SJSA1 (cell line): ENCODE data around the gene LUC7L3. TPM values are rescaled to one million over a fixed set of nuclear protein-coding genes. Genes with fewer than 3 reads are reported as not detected.
"Not testable (repeated sequence)": the region's sequence is repeated elsewhere in the genome, so short reads cannot be mapped to it uniquely, and the experiment has no call there.

Experiments
- DNase-seq, 2 experiments: peaks; one replicate each; pipeline ENCODE4 v3.0.0-alpha.2; 2015 to 2020; ENCODE audit warnings: low spot score in 2 of 2, low read depth in 1 of 2
- H3K27ac ChIP-seq: fragments of 250-450 bp; sonication (Bioruptor Pico); 2 replicates; pipeline ENCODE4 v1.5.1; 2020; ENCODE audit warnings: mild to moderate bottlenecking, moderate library complexity
- H3K27me3 ChIP-seq: fragments of 250-450 bp; sonication (Bioruptor Pico); replicated peaks from 2 replicates; pipeline ENCODE4 v1.5.1; 2020; ENCODE audit warnings: mild to moderate bottlenecking, moderate library complexity
- H3K36me3 ChIP-seq: fragments of 250-450 bp; sonication (Bioruptor Pico); 2 replicates; pipeline ENCODE4 v1.5.1; 2020; ENCODE audit warnings: mild to moderate bottlenecking
- H3K4me1 ChIP-seq: fragments of 250-450 bp; sonication (Bioruptor Pico); replicated peaks from 2 replicates; pipeline ENCODE4 v1.6.1; 2021; ENCODE audit warnings: mild to moderate bottlenecking
- H3K4me3 ChIP-seq: fragments of 250-450 bp; sonication (Bioruptor Pico); 2 replicates; pipeline ENCODE4 v1.5.1; 2020; ENCODE audit warnings: mild to moderate bottlenecking
- H3K9me3 ChIP-seq: fragments of 250-450 bp; sonication (Bioruptor Pico); replicated peaks from 2 replicates; pipeline ENCODE4 v1.5.1; 2020; ENCODE audit warnings: mild to moderate bottlenecking
- total RNA-seq: library from RNA; depleted of rRNA; stranded (reverse); fragments of >200 nt; shearing (Covaris generic); gene quantifications from 2 replicates; pipeline ENCODE4 v1.2.3, GENCODE V29; 2014; rRNA removed

Gene LUC7L3, protein sequence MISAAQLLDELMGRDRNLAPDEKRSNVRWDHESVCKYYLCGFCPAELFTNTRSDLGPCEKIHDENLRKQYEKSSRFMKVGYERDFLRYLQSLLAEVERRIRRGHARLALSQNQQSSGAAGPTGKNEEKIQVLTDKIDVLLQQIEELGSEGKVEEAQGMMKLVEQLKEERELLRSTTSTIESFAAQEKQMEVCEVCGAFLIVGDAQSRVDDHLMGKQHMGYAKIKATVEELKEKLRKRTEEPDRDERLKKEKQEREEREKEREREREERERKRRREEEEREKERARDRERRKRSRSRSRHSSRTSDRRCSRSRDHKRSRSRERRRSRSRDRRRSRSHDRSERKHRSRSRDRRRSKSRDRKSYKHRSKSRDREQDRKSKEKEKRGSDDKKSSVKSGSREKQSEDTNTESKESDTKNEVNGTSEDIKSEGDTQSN
- total RNA-seq: 46.4 and 49.6 TPM in 2 replicates

DNA sequence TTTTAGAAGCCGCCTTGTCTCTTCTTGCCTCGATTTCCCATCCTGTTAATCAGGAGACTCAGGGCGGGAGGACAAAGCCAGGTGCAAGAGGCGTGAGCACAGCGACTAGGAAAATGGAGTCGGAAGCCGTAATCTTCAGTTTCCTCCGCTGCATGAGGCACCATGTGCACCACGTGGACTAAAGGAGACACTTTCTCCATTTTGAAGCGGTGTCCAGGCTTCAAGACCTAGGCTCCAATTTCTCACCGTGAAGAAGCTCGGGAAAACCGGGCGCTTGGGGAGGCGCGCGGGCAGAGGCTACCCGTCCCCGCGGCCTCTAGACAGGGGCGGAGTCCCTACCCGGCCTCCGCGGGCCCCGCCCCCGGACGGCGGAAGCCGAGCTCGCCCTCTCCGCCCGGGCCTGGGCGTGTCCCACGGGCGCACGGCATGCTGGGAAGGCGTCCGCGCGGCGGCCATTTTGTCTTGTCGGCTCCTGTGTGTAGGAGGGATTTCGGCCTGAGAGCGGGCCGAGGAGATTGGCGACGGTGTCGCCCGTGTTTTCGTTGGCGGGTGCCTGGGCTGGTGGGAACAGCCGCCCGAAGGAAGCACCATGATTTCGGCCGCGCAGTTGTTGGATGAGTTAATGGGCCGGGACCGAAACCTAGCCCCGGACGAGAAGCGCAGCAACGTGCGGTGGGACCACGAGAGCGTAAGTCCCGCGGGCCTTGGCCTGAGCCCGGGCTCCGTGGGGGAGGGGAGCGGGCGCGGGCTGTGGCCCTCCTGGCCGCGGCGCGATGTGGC is at the start of gene LUC7L3:
TSS of gene LUC7L3 (plus strand) at position 460 of the 780 bp plus-strand sequence. CDS start at position 590, 130 bp downstream.
- peak within 1 kb of the TSS; percentile 95 for H3K27ac ChIP-seq
- no peaks in the 10 kb centered on the region for H3K27me3 ChIP-seq
- peaks cover 23% of the 10 kb centered on the region for H3K4me1 ChIP-seq
- DNase-seq: peak; percentile 96 to 99
- peaks cover 24% of the 10 kb centered on the region for H3K36me3 ChIP-seq
- peak within 1 kb of the TSS; percentile 89 for H3K4me3 ChIP-seq
- no peaks in the 10 kb centered on the region for H3K9me3 ChIP-seq

DNA sequence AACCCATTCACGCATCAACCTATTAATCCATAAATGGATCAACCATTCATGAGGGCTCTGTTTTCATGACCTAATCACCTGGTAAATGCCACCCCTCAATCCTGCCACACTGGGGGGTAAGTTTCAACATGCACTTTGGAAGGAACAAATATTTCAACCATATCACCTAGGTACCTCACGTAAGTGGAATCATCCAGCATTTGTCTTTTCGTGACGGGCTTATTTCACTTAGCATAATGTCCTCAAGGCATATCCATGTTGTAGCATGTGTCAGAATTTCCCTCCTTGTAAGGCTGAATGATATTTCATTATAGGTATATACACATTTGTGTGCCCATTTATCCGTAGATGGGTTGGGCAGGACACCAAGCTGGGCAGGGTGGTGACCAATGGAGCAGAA is 47.3 kb upstream of the LUC7L3 start:
- H3K36me3 ChIP-seq: no peaks in the 10 kb centered on the region
- H3K9me3 ChIP-seq: no peaks in the 10 kb centered on the region
- peaks cover 17% of the 10 kb centered on the region for H3K4me1 ChIP-seq
- no peak overlapping the region for H3K27ac ChIP-seq
- no peak overlapping the region for H3K4me3 ChIP-seq
- H3K27me3 ChIP-seq: no peaks in the 10 kb centered on the region
- DNase-seq: no peak

DNA sequence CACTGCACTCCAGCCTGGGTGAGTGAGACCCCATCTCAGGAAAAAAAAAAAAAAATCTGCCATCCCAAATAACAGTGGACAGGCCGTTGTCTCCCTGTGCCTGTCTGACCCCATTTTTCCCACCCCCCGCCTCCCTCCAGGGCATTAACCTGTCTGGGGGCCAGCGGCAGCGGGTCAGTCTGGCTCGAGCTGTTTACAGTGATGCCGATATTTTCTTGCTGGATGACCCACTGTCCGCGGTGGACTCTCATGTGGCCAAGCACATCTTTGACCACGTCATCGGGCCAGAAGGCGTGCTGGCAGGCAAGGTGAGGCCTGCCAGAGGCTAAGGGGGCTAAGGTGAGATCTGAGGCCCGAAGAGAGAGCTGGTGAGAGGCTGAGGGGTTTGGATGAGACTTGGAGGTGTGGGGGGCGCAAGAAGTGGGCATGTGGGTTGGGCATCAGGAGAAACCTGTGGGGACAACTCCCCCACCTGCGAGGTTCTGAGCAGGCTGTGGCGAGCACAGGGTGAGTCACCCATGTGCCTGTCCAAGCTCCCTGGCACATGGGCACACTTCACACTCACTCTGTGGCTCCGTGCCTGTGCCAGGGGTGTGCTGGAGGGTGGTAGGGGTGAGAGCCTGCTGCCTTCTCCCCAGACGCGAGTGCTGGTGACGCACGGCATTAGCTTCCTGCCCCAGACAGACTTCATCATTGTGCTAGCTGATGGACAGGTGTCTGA is 46.4 kb upstream of the LUC7L3 start:
- Histone ChIP-seq H3K4me3 (no peak overlapping the region), H3K4me1 (peaks cover 10% of the 10 kb centered on the region)

DNA sequence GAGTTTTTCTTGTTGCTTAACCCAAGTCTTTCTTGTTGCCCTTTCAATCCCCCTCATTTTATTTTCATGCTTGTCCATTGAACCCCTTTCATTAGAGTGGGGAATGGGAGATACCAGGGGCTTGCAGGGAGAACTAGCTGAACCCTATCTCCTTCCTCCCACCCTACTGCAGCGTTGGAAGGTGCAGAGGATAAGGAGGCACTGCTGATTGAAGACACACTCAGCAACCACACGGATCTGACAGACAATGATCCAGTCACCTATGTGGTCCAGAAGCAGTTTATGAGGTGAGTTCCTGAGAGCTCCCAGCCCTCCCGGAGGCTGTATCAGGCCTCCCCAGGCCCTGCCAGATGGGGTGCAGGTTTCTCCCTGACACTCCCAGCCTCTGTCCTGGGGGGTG is 44.2 kb upstream of the LUC7L3 start:
- H3K36me3 ChIP-seq: no peaks in the 10 kb centered on the region
- H3K9me3 ChIP-seq: no peaks in the 10 kb centered on the region
- H3K4me1 ChIP-seq: no peaks in the 10 kb centered on the region
- no peak overlapping the region for H3K4me3 ChIP-seq
- H3K27me3 ChIP-seq: no peaks in the 10 kb centered on the region
- no peak overlapping the region for H3K27ac ChIP-seq
- DNase-seq: no peak

More for the DNA sequence above, 46.4 kb upstream of the LUC7L3 start:
- no peaks in the 10 kb centered on the region for H3K27me3 ChIP-seq
- no peak overlapping the region for H3K27ac ChIP-seq
- no peaks in the 10 kb centered on the region for H3K36me3 ChIP-seq
- DNase-seq: no peak
- H3K9me3 ChIP-seq: no peaks in the 10 kb centered on the region

DNA sequence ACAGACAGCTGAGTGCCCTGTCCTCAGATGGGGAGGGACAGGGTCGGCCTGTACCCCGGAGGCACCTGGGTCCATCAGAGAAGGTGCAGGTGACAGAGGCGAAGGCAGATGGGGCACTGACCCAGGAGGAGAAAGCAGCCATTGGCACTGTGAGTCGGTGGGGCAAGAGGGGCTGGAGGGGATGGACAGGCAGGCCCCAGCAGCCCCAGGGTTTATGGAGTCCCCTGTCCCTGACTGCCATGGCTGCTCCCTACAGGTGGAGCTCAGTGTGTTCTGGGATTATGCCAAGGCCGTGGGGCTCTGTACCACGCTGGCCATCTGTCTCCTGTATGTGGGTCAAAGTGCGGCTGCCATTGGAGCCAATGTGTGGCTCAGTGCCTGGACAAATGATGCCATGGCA is 43.8 kb upstream of the LUC7L3 start:
- H3K4me1 ChIP-seq: peaks cover 2% of the 10 kb centered on the region; the same call in 1 of the 2 replicates
- no peaks in the 10 kb centered on the region for H3K27me3 ChIP-seq
- DNase-seq: no peak
- H3K36me3 ChIP-seq: no peaks in the 10 kb centered on the region
- H3K4me3 ChIP-seq: no peak overlapping the region
- H3K9me3 ChIP-seq: no peaks in the 10 kb centered on the region
- no peak overlapping the region for H3K27ac ChIP-seq

DNA sequence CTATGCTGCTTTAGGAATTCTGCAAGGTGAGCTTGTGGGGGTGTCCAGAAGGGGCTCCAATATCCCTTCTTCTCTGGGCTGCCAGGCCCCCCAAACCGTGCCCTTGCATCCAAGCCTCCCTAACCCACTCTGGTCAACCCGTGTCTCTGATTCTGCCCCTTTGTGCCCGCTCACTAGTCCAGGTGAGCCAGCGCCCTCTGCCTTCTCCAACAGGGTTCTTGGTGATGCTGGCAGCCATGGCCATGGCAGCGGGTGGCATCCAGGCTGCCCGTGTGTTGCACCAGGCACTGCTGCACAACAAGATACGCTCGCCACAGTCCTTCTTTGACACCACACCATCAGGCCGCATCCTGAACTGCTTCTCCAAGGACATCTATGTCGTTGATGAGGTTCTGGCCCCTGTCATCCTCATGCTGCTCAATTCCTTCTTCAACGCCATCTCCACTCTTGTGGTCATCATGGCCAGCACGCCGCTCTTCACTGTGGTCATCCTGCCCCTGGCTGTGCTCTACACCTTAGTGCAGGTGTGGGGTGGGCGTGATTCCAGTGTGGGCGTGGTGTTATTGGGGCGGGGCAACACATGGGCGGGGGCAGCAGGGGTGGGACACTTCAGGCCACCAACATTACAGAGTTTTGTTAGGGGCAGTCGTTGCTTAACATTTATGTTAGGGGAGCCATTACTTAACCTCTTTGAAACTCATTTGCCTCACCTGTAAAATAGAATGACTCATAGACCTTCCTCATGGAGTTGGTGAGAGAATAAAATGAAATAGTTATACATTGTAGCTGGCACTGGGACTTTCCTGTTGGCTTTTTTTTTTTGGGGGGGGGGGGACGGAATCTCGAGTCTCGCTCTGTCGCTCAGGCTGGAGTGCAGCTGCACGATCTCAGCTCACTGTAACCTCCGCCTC is 43.1 kb upstream of the LUC7L3 start:
- peaks cover 8% of the 10 kb centered on the region for H3K4me1 ChIP-seq
- DNase-seq: no peak
- H3K36me3 ChIP-seq: no peaks in the 10 kb centered on the region
- H3K9me3 ChIP-seq: no peaks in the 10 kb centered on the region
- H3K27ac ChIP-seq: no peak overlapping the region
- H3K27me3 ChIP-seq: no peaks in the 10 kb centered on the region
- no peak overlapping the region for H3K4me3 ChIP-seq

DNA sequence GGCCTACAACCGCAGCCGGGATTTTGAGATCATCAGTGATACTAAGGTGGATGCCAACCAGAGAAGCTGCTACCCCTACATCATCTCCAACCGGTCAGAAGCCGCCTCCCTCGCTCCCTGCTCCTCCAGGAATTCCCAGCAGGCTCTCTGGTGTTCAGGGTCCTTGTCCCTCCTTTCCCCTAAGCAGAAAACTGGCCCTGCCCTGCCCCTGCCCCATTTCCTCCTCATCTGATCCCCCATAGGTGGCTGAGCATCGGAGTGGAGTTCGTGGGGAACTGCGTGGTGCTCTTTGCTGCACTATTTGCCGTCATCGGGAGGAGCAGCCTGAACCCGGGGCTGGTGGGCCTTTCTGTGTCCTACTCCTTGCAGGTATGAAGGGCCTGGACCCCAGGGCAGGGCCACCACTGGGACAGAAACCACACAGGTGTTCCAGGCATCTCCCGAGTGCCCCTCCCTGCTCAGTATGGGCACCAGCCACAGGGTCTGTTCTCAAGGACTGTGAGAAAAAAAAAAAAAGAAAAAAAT is 41.5 kb upstream of the LUC7L3 start:
- Histone ChIP-seq H3K4me1 (peaks cover 11% of the 10 kb centered on the region), H3K4me3 (no peak overlapping the region), H3K27me3 (no peaks in the 10 kb centered on the region), H3K36me3 (no peaks in the 10 kb centered on the region), H3K27ac (no peak overlapping the region), H3K9me3 (no peaks in the 10 kb centered on the region)
- peak in 1 of 2 experiments; percentile 43 for DNase-seq

DNA sequence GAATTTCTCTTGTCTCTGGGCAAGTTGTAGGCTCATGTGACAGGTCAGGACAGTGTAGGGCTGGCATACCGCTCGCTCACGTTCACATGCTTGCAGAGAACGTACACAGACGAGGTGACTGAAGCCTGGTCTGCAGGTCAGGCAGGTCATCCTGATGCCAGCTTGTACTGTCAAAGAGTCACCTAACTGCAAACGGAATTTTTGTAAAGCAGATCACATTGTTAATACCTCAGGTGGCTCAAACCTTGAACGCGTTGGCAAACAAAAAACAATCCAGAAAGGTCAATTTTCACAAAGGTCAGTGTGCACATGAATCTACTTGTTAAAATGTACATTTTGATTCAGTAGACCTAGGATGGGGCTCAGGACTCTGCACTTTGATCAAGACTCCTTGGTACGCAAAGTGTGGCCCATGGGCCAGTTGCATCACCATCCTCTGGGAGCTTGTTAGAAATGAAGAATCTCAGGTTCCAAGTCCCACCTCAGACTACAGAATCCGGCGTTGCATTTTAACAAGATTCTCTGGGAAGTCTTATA is 40.3 kb upstream of the LUC7L3 start:
- Histone ChIP-seq H3K27ac (no peak overlapping the region), H3K4me1 (peaks cover 11% of the 10 kb centered on the region), H3K36me3 (no peaks in the 10 kb centered on the region), H3K27me3 (no peaks in the 10 kb centered on the region), H3K4me3 (no peak overlapping the region), H3K9me3 (no peaks in the 10 kb centered on the region)
- no peak for DNase-seq

DNA sequence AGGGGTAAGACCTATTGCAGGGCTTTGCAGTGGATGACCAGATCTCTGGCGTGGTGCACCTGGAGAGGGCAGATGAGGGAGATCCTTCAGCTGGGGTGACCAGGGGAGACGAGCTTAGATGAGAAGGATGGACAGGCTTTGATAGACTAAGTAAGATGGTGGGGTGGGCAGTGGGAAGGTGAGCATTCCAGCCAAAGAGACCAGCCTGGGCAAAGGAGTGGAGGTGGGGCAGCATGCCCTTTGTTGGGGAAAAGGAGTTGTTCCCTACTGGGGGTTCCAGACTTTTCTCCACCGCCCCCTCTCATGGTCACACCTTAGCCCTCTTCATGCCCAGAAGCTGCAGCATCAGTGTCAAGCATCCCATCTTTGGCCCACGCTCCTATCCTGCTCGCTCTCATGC is 39.3 kb upstream of the LUC7L3 start:
- H3K4me3 ChIP-seq: no peak overlapping the region
- no peak for DNase-seq
- H3K9me3 ChIP-seq: no peaks in the 10 kb centered on the region
- no peaks in the 10 kb centered on the region for H3K36me3 ChIP-seq
- H3K27me3 ChIP-seq: no peaks in the 10 kb centered on the region
- H3K27ac ChIP-seq: no peak overlapping the region
- H3K4me1 ChIP-seq: peaks cover 11% of the 10 kb centered on the region

DNA sequence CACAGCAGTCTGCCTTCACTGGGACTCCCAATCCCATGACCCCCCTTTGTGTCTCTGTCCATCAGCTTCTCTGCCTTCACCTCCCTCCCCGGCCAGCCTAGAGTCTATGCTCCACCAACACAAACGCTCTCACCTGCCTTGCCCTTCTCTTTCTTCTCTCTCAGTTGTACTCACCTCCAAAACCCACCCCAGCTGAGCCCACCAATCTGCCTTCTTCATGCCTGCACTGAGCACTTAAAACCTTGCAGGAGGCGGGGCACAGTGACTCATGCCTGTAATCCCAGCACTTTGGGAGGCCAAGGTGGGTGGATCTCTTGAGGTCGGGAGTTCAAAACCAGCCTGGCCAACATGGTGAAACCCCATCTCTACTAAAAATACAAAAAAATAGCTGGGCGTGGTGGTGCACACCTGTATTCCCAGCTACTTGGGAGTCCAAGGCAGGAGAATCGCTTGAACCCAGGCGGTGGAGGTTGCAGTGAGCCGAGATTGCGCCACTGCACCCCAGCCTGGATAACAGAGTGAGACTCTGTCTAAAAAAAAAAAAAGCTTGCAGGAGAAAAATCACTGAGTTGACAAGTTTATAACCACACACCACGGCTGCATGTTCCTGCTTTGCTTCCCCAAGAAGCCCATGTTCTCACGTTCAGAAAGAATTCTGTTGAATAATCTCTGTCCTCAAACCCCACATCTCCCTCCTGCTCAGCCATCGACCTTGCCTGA is 38.7 kb upstream of the LUC7L3 start:
- not testable (repeated sequence) for H3K27me3 ChIP-seq, H3K4me3 ChIP-seq, H3K36me3 ChIP-seq, H3K27ac ChIP-seq, H3K9me3 ChIP-seq
- peak in 1 of 2 experiments; percentile 43 for DNase-seq
- peaks cover 11% of the 10 kb centered on the region for H3K4me1 ChIP-seq

DNA sequence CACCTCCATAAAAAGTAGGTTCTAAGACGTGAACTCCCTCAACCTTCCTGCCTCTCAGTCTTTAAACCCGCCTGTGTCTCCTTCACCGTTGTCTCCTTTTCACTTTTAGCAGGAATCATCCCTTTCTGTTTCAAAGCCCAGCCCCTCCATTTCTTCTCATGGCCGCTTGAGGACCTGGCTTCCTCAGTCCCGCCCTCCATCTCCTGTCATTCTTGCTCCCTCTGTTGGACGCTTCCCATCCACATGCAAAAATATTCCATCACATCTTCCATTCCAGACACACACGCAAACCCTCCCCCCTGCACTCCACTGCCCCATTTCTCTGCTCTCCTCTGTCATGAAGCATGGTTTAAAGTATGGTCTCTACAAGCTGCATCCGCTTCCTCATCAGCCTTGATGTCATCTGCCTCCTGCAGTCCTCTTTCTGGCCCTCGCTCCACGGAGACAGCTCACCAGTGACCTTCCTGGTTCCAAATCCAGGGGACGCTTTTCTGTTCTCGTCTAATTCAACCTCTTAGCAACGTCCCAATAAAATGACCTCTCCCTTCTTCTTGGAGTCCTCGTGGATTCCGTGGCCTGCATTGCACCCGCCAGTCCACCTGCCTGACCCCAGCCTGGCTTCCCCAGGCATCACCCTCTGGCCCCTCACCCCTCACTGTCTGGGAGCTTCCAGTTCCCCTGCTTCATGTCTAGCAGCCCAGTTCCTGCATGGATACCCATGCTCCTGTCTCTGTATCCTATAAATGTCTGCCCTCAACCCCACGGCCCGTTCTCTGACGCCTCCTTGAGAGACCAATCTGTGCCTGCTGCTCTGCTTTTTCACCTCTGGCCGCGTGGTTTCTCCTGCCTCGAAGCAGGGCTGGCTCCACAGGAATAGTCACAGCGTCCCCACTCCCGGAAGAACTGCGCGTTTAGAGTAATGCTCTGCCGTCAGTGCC is 37.9 kb upstream of the LUC7L3 start:
- H3K27me3 ChIP-seq: no peaks in the 10 kb centered on the region
- no peak overlapping the region for H3K27ac ChIP-seq
- peak; percentile 80 to 83 for DNase-seq
- H3K9me3 ChIP-seq: no peaks in the 10 kb centered on the region
- H3K4me3 ChIP-seq: no peak overlapping the region
- peaks cover 15% of the 10 kb centered on the region for H3K4me1 ChIP-seq
- H3K36me3 ChIP-seq: no peaks in the 10 kb centered on the region
